Activated naive CD4-positive, alpha-beta T cell treated with Interleukin-2 at 50 U/mL for 16 hours (primary cell): ENCODE data around the gene PPP1R17.

ENCODE experiments used
- DNase-seq: peaks from one replicate; pipeline ENCODE4 v3.0.0-alpha.2; 2020

The PPP1R17 gene

GRCh38 chr7:31702354-31702753 lies 15.3 kb downstream of the PPP1R17 start:
- DNase-seq = no peak

- DNase-seq = no peak
These were observed 18.4 kb downstream of the PPP1R17 start for GRCh38 chr7:31705377-31705776.

GRCh38 chr7:31707089-31707488 lies 20.1 kb downstream of the PPP1R17 start:
- no peak for DNase-seq

- no peak for DNase-seq
These were observed 23.2 kb downstream of the PPP1R17 start for GRCh38 chr7:31710171-31710570.

GRCh38 chr7:31716355-31716754 lies 29.3 kb downstream of the PPP1R17 start:
- no peak for DNase-seq

GRCh38 chr7:31720366-31720765 lies 33.4 kb downstream of the PPP1R17 start:
- no peak for DNase-seq

- no peak for DNase-seq
These were observed 37.7 kb downstream of the PPP1R17 start for GRCh38 chr7:31724696-31725095.

- no peak for DNase-seq
These were observed 42.3 kb downstream of the PPP1R17 start for GRCh38 chr7:31729195-31729804.

GRCh38 chr7:31734456-31734855 lies 47.4 kb downstream of the PPP1R17 start:
- DNase-seq = no peak

- no peak for DNase-seq
These were observed 49.3 kb downstream of the PPP1R17 start for GRCh38 chr7:31735991-31736982.

- DNase-seq = no peak
These were observed 54.8 kb downstream of the PPP1R17 start for GRCh38 chr7:31741852-31742251.

- peak; percentile 8 for DNase-seq
These were observed 57.4 kb downstream of the PPP1R17 start for GRCh38 chr7:31744294-31744874.

- no peak for DNase-seq
These were observed 60.5 kb downstream of the PPP1R17 start for GRCh38 chr7:31747553-31747952.

- DNase-seq = no peak
These were observed 61.1 kb downstream of the PPP1R17 start for GRCh38 chr7:31748084-31748483.

- no peak for DNase-seq
These were observed 64.7 kb downstream of the PPP1R17 start for GRCh38 chr7:31751726-31752125.
